Raji (cell line): ENCODE data around the gene DERL2.

Source experiments
- POLR2A ChIP-seq: IDR thresholded peaks from 2 replicates; pipeline ENCODE4 v1.6.1; 2011; ENCODE audit warnings: low read depth, low read length, control low read depth; ENCODE audit not compliant: insufficient read depth

DERL2 gene

GRCh38 chr17:5431949-5432556, 53.9 kb downstream of the DERL2 start:
- TF ChIP-seq POLR2A = no peak

GRCh38 chr17:5430413-5430999, 55.5 kb downstream of the DERL2 start:
- no peak for TF ChIP-seq POLR2A

- no peak for TF ChIP-seq POLR2A
Measured at GRCh38 chr17:5429191-5429887, 56.6 kb downstream of the DERL2 start.

- TF ChIP-seq POLR2A = no peak
Measured at GRCh38 chr17:5425826-5426225, 60.2 kb downstream of the DERL2 start.

- TF ChIP-seq POLR2A = no peak
Measured at GRCh38 chr17:5424909-5425308, 61.1 kb downstream of the DERL2 start.

- TF ChIP-seq POLR2A = no peak
Measured at GRCh38 chr17:5422505-5422904, 63.5 kb downstream of the DERL2 start.
